Hematopoietic multipotent progenitor cell treated with erythropoietin and hydrocortisone succinate and interleukin-3 and kit ligand, for 6 days (in vitro differentiated cells): ENCODE results near the gene PARN.
"Not testable (repeated sequence)": the region's sequence is repeated elsewhere in the genome, so short reads cannot be mapped to it uniquely, and the experiment has no call there.

Experiments
- DNase-seq: peaks from one replicate; pipeline ENCODE4 v3.0.0-alpha.2; 2015

Gene PARN

DNA sequence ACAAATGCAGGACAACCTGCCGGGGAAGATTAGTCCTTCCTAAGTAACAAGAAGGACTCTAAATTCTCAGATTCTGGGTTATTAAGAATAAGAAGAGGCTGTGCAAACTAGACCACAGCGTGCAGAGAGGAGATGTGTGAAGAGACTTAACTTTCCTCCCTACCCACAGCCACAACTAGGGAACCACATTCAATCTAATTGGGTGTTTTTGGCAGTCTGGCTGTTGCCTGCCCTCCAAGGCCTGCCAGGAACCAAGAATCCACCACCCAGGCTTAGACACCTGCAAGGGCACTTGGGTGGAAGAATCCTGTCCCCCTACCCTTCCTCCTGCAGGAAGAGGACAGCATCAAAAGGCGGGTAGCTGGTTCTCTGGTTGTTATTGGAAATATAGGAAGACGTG, 202.0 kb downstream of the PARN start:
- no peak for DNase-seq

DNA sequence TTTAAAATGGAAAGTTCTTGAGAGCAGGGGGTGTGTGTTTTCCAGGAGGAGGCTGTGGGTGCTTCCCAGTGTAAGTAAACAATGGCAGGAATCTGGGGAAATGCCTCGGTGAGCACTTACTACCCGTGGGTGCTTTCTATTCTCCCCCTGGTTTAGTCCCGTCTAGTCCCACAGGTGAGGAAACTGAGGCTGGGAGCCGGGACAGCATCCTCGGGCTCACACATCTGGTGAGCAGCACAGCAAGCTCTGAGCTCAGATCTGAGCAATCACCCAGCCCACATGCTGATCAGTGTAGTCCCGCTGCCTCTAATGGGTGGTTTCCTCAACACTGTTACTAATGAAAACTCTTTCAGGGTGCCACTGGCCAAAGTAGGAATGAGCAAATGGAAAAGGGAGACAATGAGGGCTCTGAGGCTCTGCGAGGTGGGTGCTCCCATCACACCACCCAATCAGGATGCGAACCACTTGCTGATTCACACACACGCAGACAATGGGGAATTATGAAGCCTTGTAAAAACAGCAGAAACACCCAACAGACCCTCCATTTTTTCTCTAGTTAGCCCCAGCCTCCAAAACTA, 202.6 kb downstream of the PARN start:
- no peak for DNase-seq

DNA sequence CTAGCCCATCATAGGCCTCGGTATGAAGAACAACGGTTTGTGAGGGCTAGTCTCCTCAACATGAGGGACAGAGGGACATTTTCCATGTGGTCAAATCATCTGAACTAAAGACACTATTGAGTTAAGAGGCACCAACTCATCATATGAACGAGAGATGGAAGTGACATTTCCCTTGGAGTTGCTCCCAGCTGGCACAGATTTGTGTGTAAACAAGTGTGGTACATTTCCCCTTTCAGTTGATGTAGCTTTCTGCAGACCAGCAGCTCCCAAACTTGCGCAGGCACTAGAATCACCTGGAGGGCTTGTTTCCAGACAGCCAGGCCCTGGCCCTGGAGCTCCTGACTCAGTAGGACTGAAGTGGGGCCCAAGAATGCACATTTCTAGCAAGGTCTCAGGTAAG, 205.5 kb downstream of the PARN start:
- DNase-seq: no peak

DNA sequence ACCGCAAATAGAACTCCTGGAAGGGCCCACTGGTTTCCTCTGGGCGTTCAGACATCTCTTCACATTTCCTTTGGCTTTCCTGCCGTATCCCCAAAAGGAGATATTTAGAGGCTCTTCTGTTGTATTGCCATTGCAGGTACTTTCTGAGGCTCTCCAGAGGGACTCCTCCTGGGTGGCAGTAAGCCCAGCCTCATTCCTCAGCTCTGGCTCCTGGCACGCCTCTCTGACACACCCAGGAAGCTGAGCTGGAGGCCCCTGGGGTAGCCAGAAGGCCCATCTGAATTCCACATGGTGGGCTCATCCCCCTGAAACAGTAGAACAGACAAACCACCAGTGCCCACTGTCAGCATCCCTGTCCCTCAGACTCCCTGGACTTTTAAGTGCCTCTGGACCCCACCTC, 206.7 kb downstream of the PARN start:
- DNase-seq: no peak

DNA sequence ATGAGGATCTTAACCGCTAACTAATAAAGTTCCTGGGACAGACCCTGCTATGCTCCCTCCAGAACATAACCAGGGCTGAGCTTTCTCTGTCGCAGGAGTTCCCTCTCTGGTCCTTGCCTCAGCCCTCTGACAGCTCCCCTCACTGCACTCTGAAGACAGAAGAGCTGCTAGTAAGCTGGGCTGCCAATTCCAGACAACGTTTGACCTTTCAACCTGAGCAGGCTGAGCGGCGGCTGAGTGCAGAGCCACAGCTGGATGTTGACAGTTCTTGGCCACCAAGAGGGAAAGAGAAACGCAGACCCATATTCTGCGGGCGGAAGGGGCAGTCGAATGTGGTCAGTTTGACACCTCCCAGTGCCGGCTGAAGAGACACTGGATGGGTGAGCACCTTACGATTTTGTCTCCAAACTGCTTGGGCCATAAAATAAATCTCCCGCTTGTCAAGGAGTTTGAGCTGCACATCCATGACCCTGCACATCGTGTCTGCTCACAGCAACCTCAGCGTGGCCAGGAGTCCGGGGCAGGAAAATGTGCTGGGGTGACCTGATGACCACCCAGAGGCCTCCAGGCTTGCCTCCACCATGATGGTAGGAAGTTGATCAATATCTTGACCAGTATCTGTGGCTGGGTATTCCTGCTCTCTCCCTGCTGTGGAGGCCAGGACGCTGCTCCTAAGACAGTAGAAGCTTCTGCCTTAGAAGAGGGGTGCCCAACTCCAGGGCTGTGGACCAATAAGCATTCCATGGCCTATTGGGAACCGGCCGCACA, 209.2 kb downstream of the PARN start:
- DNase-seq: no peak

DNA sequence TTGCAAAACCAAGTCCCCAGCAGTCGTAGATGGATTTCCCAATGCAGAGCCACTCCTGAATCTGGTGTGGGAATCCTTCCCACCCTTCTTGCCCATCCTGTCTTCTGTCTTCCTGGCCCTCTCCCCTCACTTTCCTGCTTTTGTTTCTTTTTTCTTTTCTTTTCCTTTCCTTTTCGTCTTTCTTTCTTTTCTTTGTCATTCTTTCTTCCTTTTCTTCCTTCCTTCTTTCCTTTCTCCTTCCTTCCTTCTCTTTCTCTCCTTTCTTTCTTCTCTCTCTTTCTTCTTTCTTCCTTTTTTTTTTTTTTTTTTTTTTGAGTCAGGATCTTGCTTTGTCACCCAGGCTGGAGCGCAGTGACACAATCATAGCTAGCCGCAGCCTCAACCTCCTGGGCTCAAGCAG, 209.8 kb downstream of the PARN start:
- DNase-seq: not testable (repeated sequence)

DNA sequence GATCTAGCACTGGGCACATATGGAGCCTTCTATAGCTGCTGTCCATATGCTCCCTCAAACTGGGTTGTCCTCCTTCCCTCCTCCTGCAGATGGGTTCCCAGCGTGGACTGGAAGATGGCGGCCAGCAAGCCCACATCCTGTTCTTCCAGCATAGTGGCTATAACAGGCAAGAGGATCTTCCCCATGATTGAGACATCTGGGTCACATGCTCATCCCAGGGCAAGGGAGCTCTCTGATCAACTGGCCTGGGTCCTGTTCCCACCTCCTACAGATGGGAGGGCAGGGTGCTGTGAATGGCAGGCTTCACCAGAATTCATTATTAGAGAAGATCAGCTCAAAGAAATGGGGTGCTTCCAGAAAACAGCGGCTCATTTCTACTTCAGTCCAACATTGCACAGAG, 210.2 kb downstream of the PARN start:
- DNase-seq: no peak

DNA sequence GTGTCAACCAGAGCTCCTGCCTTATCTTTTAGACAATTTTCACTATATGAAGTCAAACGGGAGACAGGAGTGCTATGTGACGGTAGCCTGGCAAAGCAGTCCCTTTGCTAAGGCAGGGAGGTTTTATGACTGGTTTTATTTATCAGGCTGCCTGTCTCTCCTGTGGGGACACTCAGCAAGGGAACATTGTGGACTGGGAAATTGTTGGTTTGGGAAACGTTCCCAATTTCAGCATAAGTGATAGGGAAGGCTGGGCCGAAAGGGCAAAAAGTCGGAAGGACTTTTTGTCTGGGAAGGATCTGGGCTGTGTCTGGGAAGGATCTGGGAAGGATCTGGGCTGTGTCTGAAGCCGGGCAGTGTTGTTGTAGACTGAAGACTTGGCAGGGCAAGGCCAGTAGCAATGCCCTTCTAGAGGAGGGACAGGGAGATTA, 211.2 kb downstream of the PARN start:
- no peak for DNase-seq

DNA sequence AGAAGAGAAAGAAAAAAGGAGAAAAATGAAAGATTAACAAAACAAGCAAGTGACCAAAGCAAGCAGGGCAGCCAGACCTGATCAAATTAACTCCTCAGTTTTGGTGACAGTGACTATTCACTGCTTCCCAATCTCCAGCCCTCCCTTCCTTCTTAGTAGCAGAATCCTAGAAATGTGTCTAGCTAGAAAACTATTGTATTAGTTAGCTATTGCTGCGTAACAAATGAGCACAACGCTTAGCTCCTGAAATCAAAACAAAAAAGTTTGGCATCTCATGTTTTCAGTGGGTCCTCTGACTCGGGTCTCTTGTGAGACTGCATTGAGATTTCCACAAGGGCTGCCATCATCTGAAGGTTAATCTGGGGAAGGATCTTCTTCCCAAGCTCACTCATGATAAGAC, 213.9 kb downstream of the PARN start:
- DNase-seq: no peak

DNA sequence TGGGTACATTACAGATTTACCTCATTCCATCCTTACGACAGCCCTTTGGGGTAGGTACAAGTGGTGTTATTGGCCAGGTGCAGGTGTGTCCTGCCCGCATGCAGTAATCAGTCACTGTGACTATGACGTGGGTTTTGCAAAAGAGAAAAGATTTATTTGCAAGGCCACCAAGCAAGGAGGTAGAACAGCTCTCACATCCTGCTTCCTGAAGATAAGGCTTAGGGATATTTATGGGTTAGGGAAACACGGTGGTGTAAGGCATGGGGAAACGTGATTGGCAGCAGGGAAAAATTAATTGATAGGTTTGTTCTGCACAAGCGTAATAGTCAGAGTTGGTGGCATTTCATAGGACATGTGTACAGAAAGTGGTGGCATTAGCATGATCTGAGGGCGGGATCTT, 214.8 kb downstream of the PARN start:
- DNase-seq: no peak

DNA sequence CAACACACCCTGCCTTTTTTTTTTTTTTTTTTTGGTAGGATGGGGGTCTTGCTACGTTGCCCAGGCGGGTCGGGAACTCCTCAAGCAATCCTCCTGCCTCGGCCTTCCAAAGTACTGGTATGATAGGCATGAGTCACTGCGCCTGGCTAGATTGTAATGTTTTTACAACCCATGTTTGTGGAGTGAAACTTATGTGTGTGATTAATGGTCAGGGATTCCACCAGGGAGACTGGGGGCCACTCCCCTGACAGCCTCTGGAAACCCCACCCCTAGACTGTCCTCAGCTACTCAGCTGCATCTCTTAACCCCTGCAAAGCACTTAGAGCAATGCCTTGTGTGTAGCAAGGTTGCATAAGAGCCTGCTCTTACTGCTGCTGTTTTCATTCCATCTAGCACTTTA, 220.5 kb downstream of the PARN start:
- no peak for DNase-seq

DNA sequence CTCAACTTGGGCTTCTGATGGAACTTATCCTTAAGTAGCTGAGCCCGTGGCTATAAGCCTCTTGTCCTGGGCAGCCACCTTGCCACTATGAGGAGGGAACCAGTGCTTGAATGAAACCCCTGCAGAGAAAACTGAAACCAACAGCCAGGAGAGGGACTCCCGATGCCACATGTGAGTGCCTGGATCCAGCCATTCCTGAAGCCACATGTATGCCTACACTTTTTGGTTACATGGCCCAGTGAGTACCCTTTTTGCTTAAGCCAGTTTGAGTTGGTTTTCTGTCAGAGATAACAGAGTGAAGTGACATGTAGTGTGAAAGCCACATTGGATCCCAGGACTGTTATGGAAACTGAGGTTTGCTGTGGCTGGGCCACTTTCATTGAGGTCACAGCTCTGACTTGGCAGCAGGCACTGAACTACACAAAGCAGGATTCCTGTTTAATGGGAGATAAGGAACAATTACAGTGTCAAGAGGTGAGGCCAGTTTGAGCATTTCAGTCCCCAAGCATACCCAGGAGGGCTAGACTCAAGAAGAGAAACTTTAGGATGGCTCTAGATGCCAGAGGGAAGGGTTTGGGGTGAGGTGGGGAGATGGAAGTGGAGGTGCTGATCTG, 222.2 kb downstream of the PARN start:
- DNase-seq: no peak

DNA sequence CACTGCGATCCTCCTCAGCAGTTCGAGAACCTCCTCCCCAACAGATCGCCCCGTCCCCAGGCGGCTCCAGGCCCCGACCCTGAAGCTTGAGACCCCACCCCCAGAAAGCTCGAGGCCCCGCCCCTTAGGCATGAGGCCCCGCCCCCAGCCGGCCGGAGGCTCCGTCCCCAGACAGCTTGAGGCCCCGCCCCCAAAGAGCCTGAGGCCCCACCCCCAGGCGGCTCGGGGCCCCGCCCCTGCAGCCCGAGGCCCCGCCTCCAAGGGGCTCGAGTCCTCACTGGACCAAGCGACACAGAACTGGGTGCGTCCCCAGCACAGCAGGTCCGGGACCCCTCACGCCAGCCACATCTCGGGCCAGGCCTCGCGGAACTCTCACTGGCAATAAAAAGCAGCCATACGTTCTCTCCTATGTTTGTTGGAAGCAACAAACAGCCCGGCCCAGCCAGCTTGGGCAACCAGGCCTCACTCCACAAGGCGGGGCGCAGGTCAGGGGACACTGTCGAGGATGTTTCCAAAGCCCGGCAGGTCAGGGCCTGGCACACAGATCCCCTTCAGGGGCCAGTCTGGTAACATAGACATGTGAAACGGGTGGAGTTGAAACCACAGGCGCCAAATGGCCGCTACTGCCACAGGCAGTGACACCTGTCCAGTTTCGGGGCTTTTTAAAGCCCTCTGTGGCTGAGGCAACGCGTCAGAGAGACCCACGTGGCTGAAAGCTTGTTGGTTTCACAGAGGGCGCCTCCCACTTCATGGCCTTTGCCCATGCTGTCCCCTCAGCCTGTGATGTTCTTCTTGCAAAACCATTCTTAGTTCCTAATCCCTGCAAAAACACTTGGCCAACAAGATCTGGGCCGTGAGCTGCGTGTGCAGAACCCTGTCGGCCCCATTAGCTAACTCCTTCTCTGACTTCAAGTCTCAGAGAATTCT, 224.2 kb downstream of the PARN start:
- peak; percentile 53 for DNase-seq

DNA sequence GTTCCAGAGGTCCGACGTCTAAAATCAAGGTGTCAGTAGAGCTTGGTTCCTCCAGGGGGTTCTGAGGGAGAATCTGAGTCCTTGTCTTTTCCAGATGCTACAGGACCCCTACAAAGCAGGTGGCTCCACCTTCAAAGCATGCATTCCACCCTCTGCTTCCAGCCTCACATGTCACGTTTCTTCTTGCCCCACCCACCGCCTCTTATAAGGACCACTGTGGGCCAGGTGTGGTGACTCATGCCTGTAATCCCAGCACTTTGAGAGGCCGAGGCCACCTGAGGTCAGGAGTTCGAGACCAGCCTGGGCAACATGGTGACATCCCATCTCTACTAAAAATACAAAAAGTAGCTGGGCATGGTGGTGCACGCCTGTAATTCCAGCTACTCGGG, 227.1 kb downstream of the PARN start:
- not testable (repeated sequence) for DNase-seq

DNA sequence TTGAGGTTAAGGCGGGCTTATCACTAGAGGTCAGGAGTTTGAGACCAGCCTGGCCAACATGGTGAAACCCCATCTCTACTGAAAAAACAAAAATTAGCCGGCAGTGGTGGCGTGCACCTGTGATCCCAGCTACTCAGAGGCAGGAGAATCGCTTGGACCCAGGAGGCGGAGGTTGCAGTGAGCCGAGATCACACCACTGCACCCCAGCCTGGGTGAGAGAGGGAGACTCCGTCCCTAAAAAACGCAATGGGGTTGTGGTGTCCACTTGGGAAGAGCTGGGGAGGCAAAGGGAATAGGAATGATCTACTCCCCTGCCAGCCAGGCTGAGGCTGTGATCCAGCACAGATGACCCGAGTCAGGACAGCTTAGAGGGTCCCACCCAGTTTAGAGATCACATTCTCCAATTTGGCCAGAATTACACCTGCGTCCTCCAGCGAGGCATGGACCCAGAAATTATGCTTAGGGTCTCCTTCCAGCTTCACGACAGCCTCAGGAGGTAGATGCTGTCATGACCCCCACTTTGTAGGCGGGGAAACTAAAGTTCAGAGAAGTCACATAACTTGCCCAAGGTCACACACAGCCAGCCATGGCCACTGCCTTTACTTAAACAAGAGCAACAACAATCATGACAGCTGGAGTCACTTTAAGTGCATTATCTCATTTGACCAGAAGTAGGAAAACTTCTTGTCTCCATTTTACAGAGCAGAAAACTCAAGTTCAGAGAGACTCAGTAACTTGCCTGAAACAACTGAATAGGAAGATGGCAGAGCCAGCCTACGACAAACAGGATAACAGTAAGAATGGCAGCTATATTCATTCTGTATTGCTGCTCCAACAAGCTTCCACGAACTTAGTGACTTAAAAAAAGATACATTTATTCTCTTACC, 227.7 kb downstream of the PARN start:
- DNase-seq: not testable (repeated sequence)

DNA sequence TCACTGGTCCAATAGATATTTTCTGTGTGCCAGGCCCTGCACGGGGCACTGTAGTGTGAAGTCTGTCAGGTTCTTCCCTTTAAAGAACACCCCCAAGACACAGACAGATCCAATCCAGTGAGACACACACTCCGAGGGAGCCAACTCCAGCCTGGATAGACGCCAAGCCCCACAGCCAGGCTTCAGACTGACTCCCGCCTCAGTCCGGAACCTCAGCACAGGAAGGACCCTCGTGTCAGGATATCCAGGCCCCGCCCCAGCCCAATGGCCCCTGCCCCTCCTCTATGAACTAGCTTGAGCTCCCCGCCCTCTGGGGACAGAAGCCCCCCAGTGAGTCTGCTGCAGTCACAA, 228.4 kb downstream of the PARN start:
- not testable (repeated sequence) for DNase-seq

DNA sequence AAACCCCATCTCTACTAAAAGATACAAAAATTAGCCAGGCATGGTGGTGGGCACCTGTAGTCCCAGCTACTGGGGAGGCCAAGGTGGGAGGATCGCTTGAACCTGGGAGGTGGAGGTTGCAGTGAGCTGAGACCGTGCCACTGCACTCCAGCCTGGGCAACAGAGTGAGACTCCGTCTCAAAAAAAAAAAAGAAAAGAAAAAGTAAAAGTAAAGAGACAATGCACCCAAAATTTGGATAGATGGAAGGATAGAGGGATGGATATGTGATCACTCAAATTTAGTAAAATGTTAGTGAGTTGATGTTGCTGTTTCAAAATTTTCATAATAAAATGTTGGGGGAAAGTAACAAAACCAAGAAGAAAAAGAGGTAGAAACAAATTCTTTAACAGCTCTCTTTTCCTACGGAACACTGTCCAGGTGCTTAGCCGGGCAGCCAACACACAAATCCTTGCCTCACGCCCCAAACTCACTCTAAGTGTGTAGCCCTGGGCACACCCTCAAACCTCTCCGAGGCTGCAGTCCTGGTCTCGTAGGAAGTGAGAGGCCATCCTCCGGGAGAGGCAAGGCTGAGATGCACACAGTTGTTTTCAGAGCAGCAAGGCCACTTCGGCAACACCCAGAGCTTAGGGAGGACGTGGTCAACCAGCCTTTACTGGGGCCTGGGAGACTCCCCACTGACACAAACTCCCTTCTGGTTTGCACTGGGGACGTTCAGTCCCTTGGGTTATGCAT, 228.9 kb downstream of the PARN start:
- not testable (repeated sequence) for DNase-seq

DNA sequence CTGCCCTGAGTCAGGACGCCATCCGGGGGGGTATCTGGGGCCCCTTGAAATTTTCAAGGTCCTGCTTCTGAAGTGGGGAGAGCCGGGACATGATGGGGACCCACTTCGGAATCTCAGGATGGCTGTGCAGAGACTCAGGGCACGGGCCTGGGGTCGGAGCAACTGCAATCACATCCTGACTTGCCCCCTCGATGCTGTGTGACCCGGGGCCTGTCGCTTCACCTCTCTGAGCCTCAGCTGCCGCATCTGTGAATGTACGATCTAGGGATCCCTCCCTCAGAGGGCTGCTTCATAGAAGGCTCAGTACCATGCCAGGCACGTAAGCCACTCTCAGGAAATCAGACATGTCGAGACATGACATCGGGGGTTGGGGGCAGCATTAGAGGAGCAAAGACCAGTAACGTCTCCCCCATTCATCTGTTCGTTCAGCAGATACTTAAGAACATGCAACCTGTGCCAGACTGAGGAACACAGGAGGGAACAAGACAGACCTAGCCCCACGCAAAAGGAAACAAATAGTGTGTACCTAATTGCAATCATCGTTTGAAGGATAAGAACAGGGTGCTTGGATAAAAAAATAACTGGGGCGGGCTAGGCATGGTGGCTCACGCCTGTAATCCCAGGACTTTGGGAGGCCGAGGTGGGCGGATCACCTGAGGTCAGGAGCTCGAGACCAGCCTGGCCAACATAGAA, 229.6 kb downstream of the PARN start:
- no peak for DNase-seq

DNA sequence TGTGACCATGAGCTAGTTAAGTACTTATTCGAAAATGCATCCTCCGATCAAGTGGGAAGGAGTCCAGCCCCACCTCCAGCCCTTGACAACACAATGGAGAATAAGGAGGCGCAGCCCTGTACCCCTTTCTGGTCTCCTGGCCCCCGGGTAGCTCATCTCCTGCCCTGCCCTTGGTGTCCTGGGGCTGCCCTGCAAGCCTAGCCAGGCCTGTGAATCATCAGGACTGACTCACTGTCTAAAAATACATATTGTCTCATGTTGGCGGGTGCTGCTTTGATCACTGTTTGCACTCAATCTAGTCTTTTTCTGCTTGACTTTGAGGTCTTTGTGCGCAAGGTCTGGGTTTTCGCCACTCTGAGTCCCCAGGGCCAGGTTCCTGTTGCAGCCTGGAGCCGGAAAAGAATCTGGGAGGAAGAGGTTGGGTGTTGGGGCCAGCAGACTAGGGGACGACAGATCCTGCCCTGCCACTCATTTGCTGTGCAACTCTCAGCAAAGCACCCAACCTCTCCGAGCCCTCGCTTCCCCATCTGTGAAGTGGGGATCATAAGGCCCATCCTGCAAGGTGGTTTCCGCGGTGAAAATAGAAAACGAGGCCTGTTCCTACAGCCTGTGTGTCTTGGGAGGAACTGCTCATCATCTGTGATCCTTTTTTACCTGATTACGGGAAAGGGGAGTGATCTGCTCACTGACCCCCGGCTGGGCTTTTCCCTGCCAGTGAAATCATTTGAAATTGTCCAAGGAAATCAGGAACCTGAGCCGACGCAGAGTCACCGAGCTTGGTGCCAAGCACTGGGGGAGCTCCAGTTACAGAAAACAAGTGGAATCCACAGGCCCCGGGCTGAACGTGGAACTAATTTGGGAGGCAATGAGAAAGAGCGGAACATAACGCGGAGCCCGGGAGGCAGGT, 230.4 kb downstream of the PARN start:
- DNase-seq: no peak
